ENCODE measurements around the gene SINHCAF.
"Not testable (repeated sequence)": the region's sequence is repeated elsewhere in the genome, so short reads cannot be mapped to it uniquely, and the experiment has no call there.

Gene SINHCAF

GRCh38 chr12:31309279-31309678 lies 16.7 kb downstream of the SINHCAF start:
- DNase-seq (ENCODE audit: low read depth in 3 of 3) = no peak

GRCh38 chr12:31308116-31308515 lies 17.8 kb downstream of the SINHCAF start:
- no peak for DNase-seq (ENCODE audit: low read depth in 3 of 3)

GRCh38 chr12:31306866-31307265 lies 19.1 kb downstream of the SINHCAF start:
- DNase-seq (ENCODE audit: low read depth in 3 of 3) = no peak

GRCh38 chr12:31303466-31303865 lies 22.5 kb downstream of the SINHCAF start:
- DNase-seq (ENCODE audit: low read depth in 3 of 3) = no peak

- no peak for DNase-seq (ENCODE audit: low read depth in 3 of 3)
Observed at GRCh38 chr12:31301311-31301710, 24.6 kb downstream of the SINHCAF start.

- no peak for DNase-seq (ENCODE audit: low read depth in 3 of 3)
Observed at GRCh38 chr12:31300783-31301182, 25.2 kb downstream of the SINHCAF start.

- DNase-seq (ENCODE audit: low read depth in 3 of 3) = no peak
Observed at GRCh38 chr12:31300341-31300740, 25.6 kb downstream of the SINHCAF start.

- no peak for DNase-seq (ENCODE audit: low read depth in 3 of 3)
Observed at GRCh38 chr12:31298922-31299321, 27.0 kb downstream of the SINHCAF start.

- DNase-seq (ENCODE audit: low read depth in 3 of 3) = no peak
Observed at GRCh38 chr12:31298515-31298910, 27.4 kb downstream of the SINHCAF start.

- no peak for DNase-seq (ENCODE audit: low read depth in 3 of 3)
Observed at GRCh38 chr12:31297572-31298514, 28.1 kb downstream of the SINHCAF start.

- no peak for DNase-seq (ENCODE audit: low read depth in 3 of 3)
Observed at GRCh38 chr12:31289441-31289840, 36.5 kb downstream of the SINHCAF start.

GRCh38 chr12:31288381-31288780 lies 37.6 kb downstream of the SINHCAF start:
- DNase-seq (ENCODE audit: low read depth in 3 of 3) = no peak

GRCh38 chr12:31280183-31280582 lies 45.8 kb downstream of the SINHCAF start:
- no peak for DNase-seq (ENCODE audit: low read depth in 3 of 3)

- DNase-seq (ENCODE audit: low read depth in 3 of 3) = no peak
Observed at GRCh38 chr12:31279390-31279924, 46.5 kb downstream of the SINHCAF start.

- no peak for DNase-seq (ENCODE audit: low read depth in 3 of 3)
Observed at GRCh38 chr12:31278832-31279231, 47.1 kb downstream of the SINHCAF start.

- DNase-seq (ENCODE audit: low read depth in 3 of 3) = no peak
Observed at GRCh38 chr12:31278424-31278823, 47.5 kb downstream of the SINHCAF start.

GRCh38 chr12:31277081-31277480 lies 48.9 kb downstream of the SINHCAF start:
- DNase-seq (ENCODE audit: low read depth in 3 of 3) = no peak

- DNase-seq (ENCODE audit: low read depth in 3 of 3) = no peak
Observed at GRCh38 chr12:31275491-31275890, 50.5 kb downstream of the SINHCAF start.

GRCh38 chr12:31274520-31275300 lies 51.2 kb downstream of the SINHCAF start:
- no peak for DNase-seq (ENCODE audit: low read depth in 3 of 3)

- not testable (repeated sequence) for DNase-seq (ENCODE audit: low read depth in 3 of 3)
Observed at GRCh38 chr12:31273794-31274193, 52.2 kb downstream of the SINHCAF start.

GRCh38 chr12:31272607-31273225 lies 53.2 kb downstream of the SINHCAF start:
- no peak for DNase-seq (ENCODE audit: low read depth in 3 of 3)

- no peak for DNase-seq (ENCODE audit: low read depth in 3 of 3)
Observed at GRCh38 chr12:31267966-31268365, 58.0 kb downstream of the SINHCAF start.
